Stimulated activated CD8-positive, alpha-beta memory T cell treated with anti-CD3 and anti-CD28 coated beads, Interleukin-15, amount 100 ng/mL, for 24 hours (primary cell): ENCODE results near the gene ANO5.

Source experiments
- DNase-seq: peaks from one replicate; pipeline ENCODE4 v3.0.0-alpha.2; 2020; ENCODE audit warnings: low read depth

The ANO5 gene

GRCh38 chr11:22192642-22193347, at the start of gene ANO5:
ANO5 (plus strand) TSS chr11:22193085; CDS start chr11:22193493, 408 bp downstream.
- DNase-seq, result no peak

GRCh38 chr11:22151649-22152197, 41.2 kb upstream of the ANO5 start:
- DNase-seq, result no peak

- DNase-seq, result no peak
Observed at GRCh38 chr11:22157531-22157930, 35.4 kb upstream of the ANO5 start.

- DNase-seq, result no peak
Observed at GRCh38 chr11:22161489-22161888, 31.4 kb upstream of the ANO5 start.

- no peak for DNase-seq
Observed at GRCh38 chr11:22162756-22163155, 30.1 kb upstream of the ANO5 start.

- no peak for DNase-seq
Observed at GRCh38 chr11:22163394-22163797, 29.5 kb upstream of the ANO5 start.

GRCh38 chr11:22165087-22165486, 27.8 kb upstream of the ANO5 start:
- no peak for DNase-seq

GRCh38 chr11:22165759-22166513, 26.9 kb upstream of the ANO5 start:
- DNase-seq, result no peak

- no peak for DNase-seq
Observed at GRCh38 chr11:22169833-22170232, 23.1 kb upstream of the ANO5 start.

GRCh38 chr11:22173532-22173931, 19.4 kb upstream of the ANO5 start:
- no peak for DNase-seq

- no peak for DNase-seq
Observed at GRCh38 chr11:22177186-22177585, 15.7 kb upstream of the ANO5 start.

- DNase-seq, result no peak
Observed at GRCh38 chr11:22179626-22180025, 13.3 kb upstream of the ANO5 start.

GRCh38 chr11:22180131-22180530, 12.8 kb upstream of the ANO5 start:
- no peak for DNase-seq

- no peak for DNase-seq
Observed at GRCh38 chr11:22189660-22190059, 3.2 kb upstream of the ANO5 start.

GRCh38 chr11:22190827-22191463, 1.9 kb upstream of the ANO5 start:
- DNase-seq, result no peak

- DNase-seq, result no peak
Observed at GRCh38 chr11:22192289-22192641, 620 bp upstream of the ANO5 start.

GRCh38 chr11:22193348-22194051, 615 bp downstream of the ANO5 start:
- no peak for DNase-seq

GRCh38 chr11:22194306-22194705, 1.4 kb downstream of the ANO5 start:
- no peak for DNase-seq

GRCh38 chr11:22194907-22195306, 2.0 kb downstream of the ANO5 start:
- no peak for DNase-seq

- DNase-seq, result no peak
Observed at GRCh38 chr11:22197139-22198005, 4.5 kb downstream of the ANO5 start.

GRCh38 chr11:22199243-22199642, 6.4 kb downstream of the ANO5 start:
- DNase-seq, result no peak
